Adrenal gland (tissue), 12 donors: ENCODE data around the gene MAEA. TPM values are rescaled to one million over a fixed set of nuclear protein-coding genes. Genes with fewer than 3 reads are reported as not detected.

Source experiments
- DNase-seq, 7 donors: peaks; one replicate each; pipeline ENCODE4 v3.0.0-alpha.2; 2019 to 2020
- H3K27ac ChIP-seq, 5 donors: fragments of 200-600 bp; sonication (generic) in 4 of 5; 1 replicate in 3 of 5; 2 replicates in 2 of 5; pipeline versions ENCODE4 v1.5.1 to v1.8.0; 2016 to 2020; ENCODE audit warnings: mild to moderate bottlenecking in 1 of 5
- H3K27me3 ChIP-seq: fragments of 200-600 bp; 2 replicates; pipeline ENCODE4 v1.8.0; 2021
- H3K36me3 ChIP-seq, 2 donors: fragments of 200-600 bp; replicated peaks in 1 of 2; 1 replicate in 1 of 2; 2 replicates in 1 of 2; pipeline versions ENCODE4 v1.5.1 to v1.8.0; 2018 to 2022
- H3K4me1 ChIP-seq, 2 donors: fragments of 200-600 bp; replicated peaks in 1 of 2; 1 replicate in 1 of 2; 2 replicates in 1 of 2; pipeline versions ENCODE4 v1.5.1 to v1.8.0; 2018 to 2021
- H3K4me3 ChIP-seq, 4 donors: fragments of 200-600 bp; sonication (generic) in 3 of 4; one replicate each; pipeline ENCODE4 v1.5.1; 2016 to 2018
- H3K9me3 ChIP-seq, 3 donors: fragments of 200-600 bp; sonication (generic) in 1 of 3; replicated peaks in 1 of 3; 1 replicate in 2 of 3; 2 replicates in 1 of 3; pipeline versions ENCODE4 v1.5.1 to v1.8.0; 2016 to 2021
- POLR2A ChIP-seq, 2 donors: fragments of 450-650 bp; IDR thresholded peaks; one replicate each; pipeline ENCODE4 v1.6.1; 2017; ENCODE audit warnings: antibody characterized with exemption in 2 of 2, mild to moderate bottlenecking in 2 of 2, moderate library complexity in 1 of 2
- WGBS, 4 donors: extraction: QIAGEN DNeasy Blood & Tissue Kit in 2 of 4; methylation state at CpG; one replicate each; pipeline versions ENCODE4 v1.1.5 to v1.1.7; 2013 to 2017; 5-methylcytosine and 5-hydroxymethylcytosine counted together
- intact Hi-C, 2 donors: fragments of 100-400 bp; cut with DNase I; formaldehyde crosslinking; loops; one replicate each; pipeline versions ENCODE4 v1.14.1 to v1.15.0; 2022 to 2023
- polyA plus RNA-seq, 3 donors: library from polyadenylated mRNA; stranded (reverse); fragments of 200-250 nt in 2 of 3; fragments of 350-450 nt in 1 of 3; fragmentation: Illumina TruSeq in 1 of 3; extraction: RNeasy Lipid Tissue Mini Kit (QIAGEN cat#74804) in 1 of 3; gene quantifications; one replicate each; pipeline ENCODE4 v1.2.3, GENCODE V29; 2013 to 2014
- total RNA-seq, 9 donors: library from RNA; depleted of rRNA in 4 of 9; stranded (reverse); fragments of >200 nt in 4 of 9; fragments of 120-200 nt in 1 of 9; fragmentation: NEBNext Ultra II Directional in 1 of 9; extraction: Animal tissue kit (Norgen Biotek cat#: 25700) in 1 of 9; gene quantifications; one replicate each; pipeline versions ENCODE4 v1.1.0 to v1.2.4, GENCODE V29; 2013 to 2023
- TF ChIP-seq, protein P1 (sequence below), 6 experiments: fragments of 450-650 bp in 4 of 6; fragments of 200-600 bp in 2 of 6; sonication (generic) in 1 of 6; IDR thresholded peaks; 1 replicate in 5 of 6; 2 replicates in 1 of 6; pipeline versions ENCODE4 v1.5.1 to v1.8.0; 2016 to 2021; ENCODE audit warnings: antibody characterized with exemption in 6 of 6, mild to moderate bottlenecking in 2 of 6, moderate library complexity in 1 of 6
- donor health status: healthy with polysubstance abuse.
- donor health status: Bipolar disorder and iron deficiency.
- donor health status: DM: yes; HTN: yes; CAD: no.
- donor health status: DM: no; HTN: no; CAD: no.
- donor health status: DM: no; HTN: no; CAD: no.
- donor health status: DM: yes; HTN: yes; CAD: no.

Gene MAEA
- total and polyA plus RNA-seq, 12 donors = 35.6 to 103 (median 75.1) TPM

DNA sequence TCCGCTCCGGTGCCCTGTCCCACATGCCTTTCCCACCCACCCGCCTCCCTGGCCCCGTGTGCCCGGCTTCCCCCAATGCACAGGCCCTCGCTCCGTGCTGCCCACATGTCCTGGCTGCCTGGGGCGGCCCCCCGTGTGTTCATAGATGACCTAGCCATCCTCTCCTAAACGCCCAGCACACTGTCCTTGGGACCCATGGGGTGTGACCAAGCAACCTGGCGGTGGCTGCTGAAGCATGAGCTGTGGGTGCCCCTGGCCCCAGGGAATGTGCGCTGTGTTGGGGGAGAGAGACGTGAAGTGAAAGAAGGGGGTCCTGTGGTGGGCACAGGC is 28.3 kb downstream of the MAEA start:
- intact Hi-C loops = no loop called here
- no peak for DNase-seq
- TF ChIP-seq, protein P1, sequence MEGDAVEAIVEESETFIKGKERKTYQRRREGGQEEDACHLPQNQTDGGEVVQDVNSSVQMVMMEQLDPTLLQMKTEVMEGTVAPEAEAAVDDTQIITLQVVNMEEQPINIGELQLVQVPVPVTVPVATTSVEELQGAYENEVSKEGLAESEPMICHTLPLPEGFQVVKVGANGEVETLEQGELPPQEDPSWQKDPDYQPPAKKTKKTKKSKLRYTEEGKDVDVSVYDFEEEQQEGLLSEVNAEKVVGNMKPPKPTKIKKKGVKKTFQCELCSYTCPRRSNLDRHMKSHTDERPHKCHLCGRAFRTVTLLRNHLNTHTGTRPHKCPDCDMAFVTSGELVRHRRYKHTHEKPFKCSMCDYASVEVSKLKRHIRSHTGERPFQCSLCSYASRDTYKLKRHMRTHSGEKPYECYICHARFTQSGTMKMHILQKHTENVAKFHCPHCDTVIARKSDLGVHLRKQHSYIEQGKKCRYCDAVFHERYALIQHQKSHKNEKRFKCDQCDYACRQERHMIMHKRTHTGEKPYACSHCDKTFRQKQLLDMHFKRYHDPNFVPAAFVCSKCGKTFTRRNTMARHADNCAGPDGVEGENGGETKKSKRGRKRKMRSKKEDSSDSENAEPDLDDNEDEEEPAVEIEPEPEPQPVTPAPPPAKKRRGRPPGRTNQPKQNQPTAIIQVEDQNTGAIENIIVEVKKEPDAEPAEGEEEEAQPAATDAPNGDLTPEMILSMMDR (IDR thresholded peaks at IDR 0.05) = no peak
- no peak for TF ChIP-seq POLR2A (IDR thresholded peaks at IDR 0.05)
- Histone ChIP-seq H3K4me1 (no peaks in the 10 kb centered on the region), H3K9me3 (no peaks in the 10 kb centered on the region), H3K27ac (no peak overlapping the region), H3K4me3 (no peak overlapping the region), H3K36me3 (peaks cover 0 to 54% of the 10 kb centered on the region in 2 donors), H3K27me3 (no peaks in the 10 kb centered on the region)
- WGBS, 4 donors = 84 to 96% (median 92%) methylated on average over 2 to 13 of the region's 13 CpGs

DNA sequence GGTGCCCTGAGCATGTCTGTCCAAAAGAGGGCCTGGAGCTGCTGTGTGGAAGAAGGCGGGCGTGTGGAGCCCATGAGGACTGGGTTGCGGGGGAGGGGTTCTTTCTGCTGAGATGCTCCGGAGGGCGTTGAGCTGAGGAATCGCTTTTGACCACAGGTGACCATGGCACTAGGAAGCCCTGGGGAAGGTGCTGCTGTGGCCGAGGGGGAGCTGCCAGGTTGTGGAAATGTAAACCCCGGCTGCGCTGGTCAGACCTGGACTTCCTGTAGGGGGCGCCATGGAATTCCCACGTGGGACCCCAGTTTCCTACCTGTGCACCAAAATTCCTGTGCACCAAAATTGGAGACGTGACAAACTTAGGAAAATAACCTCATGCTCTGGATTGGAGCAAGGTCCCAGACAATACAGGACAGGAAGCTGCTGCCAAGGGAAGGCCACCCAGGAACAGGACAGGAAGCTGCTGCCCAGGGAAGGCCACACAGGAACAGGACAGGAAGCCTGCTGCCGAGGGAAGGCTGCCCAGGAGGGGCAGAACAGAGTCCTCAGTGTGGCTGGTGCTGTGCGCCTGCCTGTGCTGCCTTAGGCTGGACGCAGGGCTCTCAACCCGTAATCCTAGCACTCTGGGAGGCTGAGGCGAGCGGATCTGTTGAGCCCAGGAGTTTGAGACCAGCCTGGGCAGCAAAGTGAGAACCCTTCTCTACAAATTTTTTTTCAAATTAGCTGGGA is 29.0 kb downstream of the MAEA start:
- H3K4me3 ChIP-seq = no peak overlapping the region
- no peak for TF ChIP-seq POLR2A (IDR thresholded peaks at IDR 0.05)
- TF ChIP-seq, protein P1 (IDR thresholded peaks at IDR 0.05) = peak in 1 of 6 experiments; percentile 20
- peaks cover 0 to 54% of the 10 kb centered on the region in 2 donors for H3K36me3 ChIP-seq
- H3K27ac ChIP-seq = peak overlapping the region in 1 of 5 donors; percentile 7
- no peak for DNase-seq
- H3K9me3 ChIP-seq = no peaks in the 10 kb centered on the region
- no peaks in the 10 kb centered on the region for H3K27me3 ChIP-seq
- no peaks in the 10 kb centered on the region for H3K4me1 ChIP-seq
- intact Hi-C loops = no loop called here
- 72 to 94% (median 81%) methylated on average over 5 to 18 of the region's 18 CpGs for WGBS, 4 donors

DNA sequence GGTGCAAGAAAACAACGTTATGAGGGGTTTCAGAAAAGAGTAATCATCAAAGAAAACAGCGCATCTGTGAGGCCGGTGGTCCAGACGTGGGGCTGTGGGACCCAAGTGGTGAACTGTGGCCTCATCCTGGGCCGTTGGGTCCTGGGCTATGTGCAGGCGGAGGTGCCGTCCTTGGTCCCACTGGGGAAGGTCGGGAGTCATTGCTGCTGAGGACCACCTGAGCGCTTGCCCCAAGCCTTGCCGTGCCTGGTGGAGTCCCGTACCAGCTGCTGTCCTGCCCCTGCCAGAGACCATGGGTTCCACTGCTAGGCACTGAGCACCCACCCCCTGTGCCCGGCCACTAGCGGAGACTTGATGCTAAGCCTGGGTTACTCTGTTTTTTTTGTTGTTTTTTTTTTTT is 31.8 kb downstream of the MAEA start:
- Histone ChIP-seq H3K4me3 (no peak overlapping the region), H3K27ac (no peak overlapping the region), H3K36me3 (peaks cover 0 to 38% of the 10 kb centered on the region in 2 donors), H3K4me1 (no peaks in the 10 kb centered on the region), H3K27me3 (no peaks in the 10 kb centered on the region), H3K9me3 (no peaks in the 10 kb centered on the region)
- intact Hi-C loops = no loop called here
- 85 to 91% (median 88%) methylated on average over 13 of the region's 13 CpGs for WGBS, 4 donors
- DNase-seq = no peak
- TF ChIP-seq, protein P1 (IDR thresholded peaks at IDR 0.05) = no peak
- TF ChIP-seq POLR2A (IDR thresholded peaks at IDR 0.05) = no peak

DNA sequence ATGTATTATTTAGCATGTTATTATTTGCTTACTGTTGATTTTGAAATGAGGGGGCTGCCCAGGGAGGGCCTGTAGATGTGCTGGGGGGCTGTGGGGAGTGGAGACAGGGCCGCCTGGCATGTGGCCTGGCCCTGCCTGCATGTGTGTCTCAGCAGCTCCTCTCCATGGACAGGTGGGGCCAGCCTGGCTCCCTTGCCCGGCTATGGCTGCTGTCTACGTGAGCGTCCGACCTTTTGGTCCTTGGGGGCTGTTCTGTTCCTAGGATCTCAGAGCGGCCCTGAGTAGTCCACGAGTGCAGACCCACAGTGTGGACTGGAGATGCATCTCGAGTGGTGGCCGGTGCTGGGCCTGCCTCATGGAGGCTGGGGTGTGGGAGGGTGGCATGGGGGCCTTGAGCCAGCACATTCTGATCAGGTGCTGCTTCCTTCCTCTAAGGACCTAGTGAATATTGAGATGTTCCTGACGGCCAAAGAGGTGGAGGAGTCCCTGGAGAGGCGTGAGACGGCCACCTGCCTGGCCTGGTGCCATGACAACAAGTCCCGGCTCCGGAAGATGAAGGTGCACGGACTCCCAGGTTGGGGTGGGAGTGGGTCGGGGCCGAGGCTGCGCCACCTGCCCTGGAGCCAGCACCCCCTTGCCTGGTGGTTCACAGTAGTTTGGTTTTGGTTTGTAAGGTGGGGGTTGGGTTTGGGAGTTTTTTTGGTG is 32.4 kb downstream of the MAEA start:
- Histone ChIP-seq H3K27ac (no peak overlapping the region), H3K36me3 (peaks cover 0 to 43% of the 10 kb centered on the region in 2 donors), H3K4me1 (no peaks in the 10 kb centered on the region), H3K9me3 (no peaks in the 10 kb centered on the region), H3K27me3 (no peaks in the 10 kb centered on the region), H3K4me3 (no peak overlapping the region)
- TF ChIP-seq, protein P1 (IDR thresholded peaks at IDR 0.05) = no peak
- no peak for TF ChIP-seq POLR2A (IDR thresholded peaks at IDR 0.05)
- WGBS, 4 donors = 90 to 97% (median 94%) methylated on average over 14 to 18 of the region's 18 CpGs
- intact Hi-C loops = no loop called here
- no peak for DNase-seq
